HUES6 (cell line): ENCODE data around the gene PRRT4.

Experiments
- H3K27ac ChIP-seq: 2 replicates; pipeline ENCODE4 v1.7.0; 2013; ENCODE audit warnings: low read depth, mild to moderate bottlenecking, low read length, inconsistent platforms
- H3K27me3 ChIP-seq: 2 replicates; pipeline ENCODE4 v1.6.1; 2013; ENCODE audit warnings: low read length; ENCODE audit not compliant: control insufficient read depth, insufficient read depth
- H3K36me3 ChIP-seq: 2 replicates; pipeline ENCODE4 v1.6.1; 2013; ENCODE audit warnings: low read length; ENCODE audit not compliant: control insufficient read depth, insufficient read depth
- H3K4me1 ChIP-seq: 2 replicates; pipeline ENCODE4 v1.6.1; 2013; ENCODE audit warnings: low read length; ENCODE audit not compliant: control insufficient read depth, insufficient read depth
- H3K4me3 ChIP-seq: 2 replicates; pipeline ENCODE4 v1.5.1; 2013; ENCODE audit warnings: low read depth, low read length
- H3K9ac ChIP-seq: one replicate; pipeline ENCODE4 v1.6.1; 2013; ENCODE audit warnings: mild to moderate bottlenecking, low read length
- H3K9me3 ChIP-seq: 2 replicates; pipeline ENCODE4 v1.6.1; 2013; ENCODE audit warnings: low read depth, low read length; ENCODE audit not compliant: control insufficient read depth, insufficient read depth

PRRT4 gene

DNA sequence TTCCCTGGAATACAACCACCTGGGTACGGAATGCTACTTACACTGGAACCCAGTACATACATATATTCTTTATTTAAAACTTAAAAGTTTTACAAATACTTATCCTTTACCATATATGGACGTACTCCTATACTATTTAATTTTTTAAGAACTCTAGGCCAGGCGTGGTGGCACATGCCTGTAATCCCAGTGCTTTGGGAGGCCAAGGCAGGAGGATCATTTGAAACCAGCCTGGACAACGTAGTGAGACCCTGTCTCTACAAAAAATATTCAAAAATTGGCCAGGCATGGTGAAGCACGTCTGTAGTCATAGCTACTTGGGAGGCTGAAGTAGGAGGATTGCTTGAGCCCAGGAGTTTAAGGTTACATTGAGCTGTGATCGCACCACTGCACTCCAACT lies 19.8 kb downstream of the PRRT4 start:
- H3K9me3 ChIP-seq = no peaks in the 10 kb centered on the region
- peaks cover 5% of the 10 kb centered on the region; the same call in 1 of the 2 replicates for H3K4me1 ChIP-seq
- H3K27me3 ChIP-seq = no peaks in the 10 kb centered on the region
- no peak overlapping the region for H3K27ac ChIP-seq
- H3K36me3 ChIP-seq = peaks cover 30% of the 10 kb centered on the region
- H3K9ac ChIP-seq = no peak overlapping the region
- H3K4me3 ChIP-seq = 0 out of 2 replicates have a peak overlapping the region, but pooled peaks have one; percentile 75

DNA sequence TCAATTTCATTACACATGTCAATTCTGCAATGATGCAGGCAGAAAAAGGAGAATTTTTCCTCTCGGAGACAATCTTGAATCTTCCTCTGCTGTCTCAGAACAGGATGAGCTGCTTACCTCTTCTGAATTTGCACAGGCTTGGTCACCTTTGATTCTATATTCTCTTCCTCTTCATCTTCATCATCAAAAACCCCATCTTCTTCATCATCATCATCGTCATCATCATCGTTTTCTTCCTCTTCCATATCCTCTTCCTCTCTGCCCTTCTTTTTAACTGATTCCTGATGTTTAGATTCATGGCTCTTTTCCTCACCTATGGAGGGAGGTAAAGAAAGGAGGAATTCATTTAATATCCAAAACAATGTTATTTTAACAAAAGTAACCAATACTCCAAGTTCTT lies 25.8 kb downstream of the PRRT4 start:
- Histone ChIP-seq H3K4me3 (no peak overlapping the region), H3K36me3 (peaks cover 87% of the 10 kb centered on the region), H3K27ac (no peak overlapping the region), H3K27me3 (no peaks in the 10 kb centered on the region), H3K4me1 (no peaks in the 10 kb centered on the region), H3K9ac (no peak overlapping the region), H3K9me3 (no peaks in the 10 kb centered on the region)

- H3K27me3 ChIP-seq = no peaks in the 10 kb centered on the region
- no peak overlapping the region for H3K9ac ChIP-seq
- H3K36me3 ChIP-seq = peaks cover 81% of the 10 kb centered on the region
- H3K27ac ChIP-seq = no peak overlapping the region
- H3K4me1 ChIP-seq = no peaks in the 10 kb centered on the region
- H3K9me3 ChIP-seq = no peaks in the 10 kb centered on the region
- no peak overlapping the region for H3K4me3 ChIP-seq
Observed at GRCh38 chr7:128324368-128324680, 37.2 kb downstream of the PRRT4 start.

DNA sequence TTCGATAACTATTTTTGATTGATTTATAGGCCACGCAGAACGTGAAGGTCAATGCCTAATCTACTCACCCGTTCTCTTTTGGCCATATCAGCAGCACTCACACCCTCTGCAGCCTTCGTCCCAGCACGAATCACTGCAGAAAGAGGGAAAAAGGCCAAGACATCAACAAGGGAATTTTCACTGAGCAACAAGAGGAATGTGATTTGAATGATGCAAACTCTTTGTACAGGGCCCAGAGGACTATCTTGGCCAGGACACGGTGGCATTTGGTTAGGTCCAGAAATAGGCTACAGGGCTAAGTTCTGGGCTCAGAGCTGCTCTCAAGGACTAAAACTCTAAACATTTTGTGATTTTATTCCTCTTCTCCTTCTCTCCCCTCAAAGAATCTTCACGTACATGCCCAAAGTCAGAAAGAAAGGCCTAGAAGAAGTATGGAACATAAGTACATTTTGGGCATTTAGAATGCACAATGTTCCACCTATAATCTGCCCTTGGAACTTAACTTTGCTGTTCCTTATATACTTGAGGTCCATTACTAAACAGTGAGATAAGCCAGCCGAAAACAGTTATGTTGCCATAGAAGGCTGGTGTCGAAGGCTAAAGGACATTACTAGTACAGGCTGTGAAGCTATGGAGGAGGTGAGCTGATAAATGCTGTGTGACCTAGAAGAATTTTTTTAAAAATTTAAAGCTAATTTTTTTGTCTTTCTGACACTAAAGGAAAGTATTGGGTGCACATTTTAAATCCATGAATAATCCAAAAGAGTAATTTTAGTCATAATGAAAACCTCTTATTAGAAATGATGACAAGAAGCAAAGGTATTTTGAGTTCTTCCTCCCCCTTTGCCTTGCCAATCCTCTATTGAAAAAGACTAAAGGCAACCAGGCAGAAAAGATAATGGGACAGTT lies 37.8 kb downstream of the PRRT4 start:
- no peak overlapping the region for H3K9ac ChIP-seq
- no peak overlapping the region for H3K27ac ChIP-seq
- no peak overlapping the region for H3K4me3 ChIP-seq
- no peaks in the 10 kb centered on the region for H3K27me3 ChIP-seq
- peaks cover 83% of the 10 kb centered on the region for H3K36me3 ChIP-seq
- no peaks in the 10 kb centered on the region for H3K9me3 ChIP-seq
- no peaks in the 10 kb centered on the region for H3K4me1 ChIP-seq

DNA sequence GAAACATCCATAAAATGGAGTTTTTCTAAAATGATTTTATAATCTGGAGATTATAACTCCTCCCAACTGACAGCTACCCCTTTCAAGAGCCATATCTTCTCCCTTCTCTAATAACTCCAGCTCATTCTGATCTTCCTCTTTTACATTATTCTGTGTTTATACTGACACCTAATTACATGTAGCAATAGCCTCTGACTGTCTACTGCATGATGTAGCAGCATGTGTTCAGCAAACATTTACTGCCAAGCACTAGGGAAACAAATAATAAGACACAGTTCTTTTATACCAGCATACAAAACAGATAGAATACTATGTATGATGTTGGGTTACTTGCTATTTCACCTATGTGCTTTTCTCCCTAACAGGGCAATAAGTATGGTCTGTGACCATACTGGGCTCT lies 38.5 kb downstream of the PRRT4 start:
- Histone ChIP-seq H3K27me3 (no peaks in the 10 kb centered on the region), H3K4me1 (no peaks in the 10 kb centered on the region), H3K9ac (no peak overlapping the region), H3K9me3 (no peaks in the 10 kb centered on the region), H3K27ac (no peak overlapping the region), H3K4me3 (no peak overlapping the region), H3K36me3 (peaks cover 83% of the 10 kb centered on the region)

DNA sequence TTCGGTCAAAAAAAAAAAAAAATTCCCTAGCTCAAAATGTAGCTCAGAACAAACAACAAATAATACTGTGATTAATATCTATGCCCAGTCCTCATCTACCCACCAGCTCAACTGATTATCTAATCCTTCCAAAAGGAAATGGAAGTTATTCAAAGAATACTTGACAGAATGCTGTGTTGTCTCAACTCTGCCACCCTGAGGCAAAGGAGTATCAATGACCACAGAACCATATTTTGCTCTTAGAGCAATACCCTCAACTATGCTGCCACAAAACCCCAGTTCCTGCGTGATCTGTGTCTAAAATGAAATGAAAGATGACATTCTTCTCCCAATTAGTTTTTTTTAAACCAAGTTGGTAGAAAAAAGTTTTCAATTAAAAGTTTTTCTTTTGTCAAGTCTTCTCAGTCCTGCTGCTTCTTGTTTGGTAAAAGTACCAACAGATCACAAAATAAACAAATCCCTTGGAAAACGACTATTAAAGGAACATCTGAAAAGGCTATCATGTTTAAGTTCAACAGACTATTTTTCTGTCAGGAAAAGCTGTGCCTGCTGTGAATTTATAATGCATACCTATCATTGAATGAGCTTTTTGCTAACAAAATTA lies 39.3 kb downstream of the PRRT4 start:
- no peak overlapping the region for H3K9ac ChIP-seq
- H3K36me3 ChIP-seq = peaks cover 86% of the 10 kb centered on the region
- H3K4me1 ChIP-seq = no peaks in the 10 kb centered on the region
- H3K27ac ChIP-seq = no peak overlapping the region
- no peaks in the 10 kb centered on the region for H3K27me3 ChIP-seq
- H3K9me3 ChIP-seq = no peaks in the 10 kb centered on the region
- no peak overlapping the region for H3K4me3 ChIP-seq

- no peak overlapping the region for H3K9ac ChIP-seq
- H3K4me1 ChIP-seq = no peaks in the 10 kb centered on the region
- H3K9me3 ChIP-seq = no peaks in the 10 kb centered on the region
- H3K27ac ChIP-seq = no peak overlapping the region
- H3K4me3 ChIP-seq = no peak overlapping the region
- H3K36me3 ChIP-seq = peaks cover 86% of the 10 kb centered on the region
- no peaks in the 10 kb centered on the region for H3K27me3 ChIP-seq
Observed at GRCh38 chr7:128321044-128321422, 40.5 kb downstream of the PRRT4 start.

DNA sequence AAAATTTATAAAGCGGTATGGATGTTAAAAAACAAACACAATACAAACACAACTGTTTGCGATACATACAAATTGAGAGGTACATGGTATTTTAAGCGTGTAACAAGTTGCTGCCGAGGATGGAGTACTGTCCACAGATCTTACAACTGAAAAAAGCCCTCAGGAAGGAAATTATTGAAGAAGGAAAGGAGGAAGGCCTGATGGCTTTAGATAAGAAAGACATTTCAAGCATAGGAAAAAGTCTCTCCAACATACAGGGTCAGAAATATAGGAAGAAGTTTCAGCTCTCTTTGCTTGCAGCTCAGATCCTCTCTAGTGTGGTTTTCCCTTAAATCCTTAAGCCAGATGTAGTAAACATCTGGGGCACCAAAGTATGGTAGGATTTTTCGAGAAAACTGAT lies 42.8 kb downstream of the PRRT4 start:
- Histone ChIP-seq H3K9me3 (no peaks in the 10 kb centered on the region), H3K27me3 (no peaks in the 10 kb centered on the region), H3K4me3 (no peak overlapping the region), H3K9ac (no peak overlapping the region), H3K27ac (no peak overlapping the region), H3K4me1 (no peaks in the 10 kb centered on the region), H3K36me3 (peaks cover 84% of the 10 kb centered on the region)

- no peak overlapping the region for H3K9ac ChIP-seq
Observed at GRCh38 chr7:128311013-128311412, 50.5 kb downstream of the PRRT4 start.

DNA sequence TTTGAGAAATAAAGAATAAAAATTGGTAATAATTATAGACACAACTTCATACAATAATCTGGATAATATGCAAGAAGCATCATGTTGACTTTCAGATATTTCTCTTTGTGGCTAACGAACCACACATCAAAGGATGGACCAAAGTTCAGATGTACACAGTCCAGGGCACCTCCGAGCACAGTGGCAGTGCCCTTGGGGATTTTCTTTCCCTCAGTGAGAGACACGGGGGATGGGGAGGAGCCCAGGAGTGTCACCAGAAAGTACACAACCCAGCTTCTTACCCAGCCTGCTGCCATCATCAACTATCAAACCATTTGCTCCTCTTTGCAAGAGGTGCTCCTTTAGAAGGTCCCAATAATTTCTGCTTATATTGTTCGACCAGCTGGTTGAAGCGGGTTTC lies 51.0 kb downstream of the PRRT4 start:
- H3K9me3 ChIP-seq = no peaks in the 10 kb centered on the region
- no peak overlapping the region for H3K27ac ChIP-seq
- peaks cover 92% of the 10 kb centered on the region for H3K36me3 ChIP-seq
- H3K4me1 ChIP-seq = no peaks in the 10 kb centered on the region
- H3K27me3 ChIP-seq = no peaks in the 10 kb centered on the region
- no peak overlapping the region for H3K9ac ChIP-seq
- no peak overlapping the region for H3K4me3 ChIP-seq

More at GRCh38 chr7:128311013-128311412, 50.5 kb downstream of the PRRT4 start:
- Histone ChIP-seq H3K9me3 (no peaks in the 10 kb centered on the region), H3K27ac (no peak overlapping the region), H3K36me3 (peaks cover 92% of the 10 kb centered on the region), H3K4me3 (no peak overlapping the region), H3K27me3 (no peaks in the 10 kb centered on the region), H3K4me1 (no peaks in the 10 kb centered on the region)

DNA sequence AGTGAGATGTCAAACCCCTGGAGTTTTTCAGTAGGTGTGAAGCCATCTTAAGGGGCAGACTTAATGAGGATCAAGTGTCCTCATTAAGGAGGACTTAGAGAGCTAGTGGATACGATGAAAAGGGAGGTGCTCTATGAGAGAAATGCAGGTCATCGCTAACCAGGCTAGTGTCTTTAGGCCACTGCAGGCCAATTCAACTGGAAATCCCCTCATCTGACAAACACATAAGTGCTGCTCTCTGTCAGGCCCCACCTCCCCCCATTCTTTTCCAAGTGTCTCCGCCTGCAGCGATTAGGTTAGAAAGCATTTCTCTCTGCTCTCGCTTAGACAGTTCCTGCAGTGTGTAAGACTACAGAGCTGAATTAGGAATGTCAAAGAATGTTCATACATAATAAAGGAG lies 51.5 kb downstream of the PRRT4 start:
- no peaks in the 10 kb centered on the region for H3K4me1 ChIP-seq
- H3K36me3 ChIP-seq = peaks cover 87% of the 10 kb centered on the region

More for the DNA sequence above, 51.5 kb downstream of the PRRT4 start:
- no peak overlapping the region for H3K4me3 ChIP-seq
- no peak overlapping the region for H3K27ac ChIP-seq
- no peaks in the 10 kb centered on the region for H3K27me3 ChIP-seq
- no peak overlapping the region for H3K9ac ChIP-seq
- no peaks in the 10 kb centered on the region for H3K9me3 ChIP-seq
